ENCODE data around the gene ATXN2.
A peak's percentile ranks its signal among the peaks of the same experiment; 100 is the strongest.
"Not testable (repeated sequence)": the region's sequence is repeated elsewhere in the genome, so short reads cannot be mapped to it uniquely, and the experiment has no call there.

Gene ATXN2, protein sequence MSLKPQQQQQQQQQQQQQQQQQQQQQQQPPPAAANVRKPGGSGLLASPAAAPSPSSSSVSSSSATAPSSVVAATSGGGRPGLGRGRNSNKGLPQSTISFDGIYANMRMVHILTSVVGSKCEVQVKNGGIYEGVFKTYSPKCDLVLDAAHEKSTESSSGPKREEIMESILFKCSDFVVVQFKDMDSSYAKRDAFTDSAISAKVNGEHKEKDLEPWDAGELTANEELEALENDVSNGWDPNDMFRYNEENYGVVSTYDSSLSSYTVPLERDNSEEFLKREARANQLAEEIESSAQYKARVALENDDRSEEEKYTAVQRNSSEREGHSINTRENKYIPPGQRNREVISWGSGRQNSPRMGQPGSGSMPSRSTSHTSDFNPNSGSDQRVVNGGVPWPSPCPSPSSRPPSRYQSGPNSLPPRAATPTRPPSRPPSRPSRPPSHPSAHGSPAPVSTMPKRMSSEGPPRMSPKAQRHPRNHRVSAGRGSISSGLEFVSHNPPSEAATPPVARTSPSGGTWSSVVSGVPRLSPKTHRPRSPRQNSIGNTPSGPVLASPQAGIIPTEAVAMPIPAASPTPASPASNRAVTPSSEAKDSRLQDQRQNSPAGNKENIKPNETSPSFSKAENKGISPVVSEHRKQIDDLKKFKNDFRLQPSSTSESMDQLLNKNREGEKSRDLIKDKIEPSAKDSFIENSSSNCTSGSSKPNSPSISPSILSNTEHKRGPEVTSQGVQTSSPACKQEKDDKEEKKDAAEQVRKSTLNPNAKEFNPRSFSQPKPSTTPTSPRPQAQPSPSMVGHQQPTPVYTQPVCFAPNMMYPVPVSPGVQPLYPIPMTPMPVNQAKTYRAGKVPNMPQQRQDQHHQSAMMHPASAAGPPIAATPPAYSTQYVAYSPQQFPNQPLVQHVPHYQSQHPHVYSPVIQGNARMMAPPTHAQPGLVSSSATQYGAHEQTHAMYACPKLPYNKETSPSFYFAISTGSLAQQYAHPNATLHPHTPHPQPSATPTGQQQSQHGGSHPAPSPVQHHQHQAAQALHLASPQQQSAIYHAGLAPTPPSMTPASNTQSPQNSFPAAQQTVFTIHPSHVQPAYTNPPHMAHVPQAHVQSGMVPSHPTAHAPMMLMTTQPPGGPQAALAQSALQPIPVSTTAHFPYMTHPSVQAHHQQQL

DNA sequence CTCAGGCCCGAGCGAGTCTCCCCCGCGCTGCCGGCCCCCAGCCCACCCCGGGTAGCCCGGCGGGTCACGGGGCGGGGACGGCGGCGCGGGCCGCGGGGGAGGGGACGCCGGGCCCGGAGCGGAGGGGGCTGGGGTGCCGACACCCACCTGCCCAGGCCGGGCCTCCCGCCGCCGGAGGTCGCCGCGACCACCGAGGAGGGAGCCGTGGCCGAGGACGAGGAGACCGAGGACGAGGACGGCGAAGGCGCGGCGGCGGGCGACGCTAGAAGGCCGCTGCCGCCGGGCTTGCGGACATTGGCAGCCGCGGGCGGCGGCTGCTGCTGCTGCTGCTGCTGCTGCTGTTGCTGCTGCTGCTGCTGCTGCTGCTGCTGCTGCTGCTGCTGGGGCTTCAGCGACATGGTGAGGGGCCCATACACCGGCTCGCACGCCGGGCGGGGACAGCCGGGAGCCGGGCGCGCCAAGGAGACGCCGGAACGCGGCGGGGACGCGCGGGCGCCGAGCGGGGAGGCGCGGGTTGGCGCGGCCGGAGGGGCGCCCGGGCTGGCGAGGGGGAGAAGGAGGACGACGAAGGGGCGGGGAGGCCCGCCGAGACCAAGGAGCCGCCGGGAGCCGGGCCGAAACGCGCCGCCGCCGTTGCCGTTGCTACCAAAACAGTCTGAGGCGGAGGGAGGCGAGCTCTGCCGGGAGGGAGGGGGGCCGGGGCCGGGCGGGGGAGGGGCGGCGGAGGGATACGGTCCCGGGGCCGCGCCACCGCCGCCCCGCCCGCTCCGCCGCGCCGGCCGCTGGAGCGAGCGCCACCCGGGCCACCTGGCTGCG is at the start of gene ATXN2:
Gene ATXN2 (minus strand): TSS at position 679 of the 816 bp plus-strand sequence. CDS start 281 bp downstream, at position 398.
- Mint-ChIP-seq H3K4me1 (ENCODE audit: low read depth) (peaks cover 39% of the 10 kb centered on the region), H3K36me3 (ENCODE audit: low read depth) (peaks cover 26% of the 10 kb centered on the region), H3K27me3 (no peaks in the 10 kb centered on the region), H3K4me3 (peak within 1 kb of the TSS; percentile 93), H3K27ac (peak within 1 kb of the TSS; percentile 94), H3K9me3 (no peaks in the 10 kb centered on the region)
- DNase-seq = peak; percentile 59

DNA sequence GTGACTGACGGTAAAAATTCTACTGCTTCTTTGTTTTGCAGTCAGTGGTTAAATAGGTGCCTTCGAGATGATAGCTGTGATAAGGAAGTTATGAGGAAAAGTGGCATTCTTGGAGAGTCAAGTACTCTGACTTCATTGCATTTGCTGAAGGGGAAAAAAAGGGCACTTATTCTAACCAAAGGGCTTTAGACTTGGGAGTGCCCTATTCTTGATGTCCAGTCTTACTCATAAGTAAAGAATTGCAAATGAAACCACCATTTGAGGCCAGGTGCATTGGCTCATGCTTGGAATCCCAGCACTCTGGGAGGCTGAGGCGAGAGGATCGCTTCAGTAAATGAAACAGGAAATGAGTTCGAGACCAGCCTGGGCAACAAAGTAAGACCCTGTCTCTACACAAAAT is 46.3 kb upstream of the ATXN2 start:
- no peak overlapping the region for H3K27ac Mint-ChIP-seq
- no peaks in the 10 kb centered on the region for H3K27me3 Mint-ChIP-seq
- no peaks in the 10 kb centered on the region for H3K9me3 Mint-ChIP-seq
- peaks cover 81% of the 10 kb centered on the region for H3K36me3 Mint-ChIP-seq (ENCODE audit: low read depth)
- H3K4me3 Mint-ChIP-seq = no peak overlapping the region
- H3K4me1 Mint-ChIP-seq (ENCODE audit: low read depth) = no peaks in the 10 kb centered on the region
- DNase-seq = no peak

DNA sequence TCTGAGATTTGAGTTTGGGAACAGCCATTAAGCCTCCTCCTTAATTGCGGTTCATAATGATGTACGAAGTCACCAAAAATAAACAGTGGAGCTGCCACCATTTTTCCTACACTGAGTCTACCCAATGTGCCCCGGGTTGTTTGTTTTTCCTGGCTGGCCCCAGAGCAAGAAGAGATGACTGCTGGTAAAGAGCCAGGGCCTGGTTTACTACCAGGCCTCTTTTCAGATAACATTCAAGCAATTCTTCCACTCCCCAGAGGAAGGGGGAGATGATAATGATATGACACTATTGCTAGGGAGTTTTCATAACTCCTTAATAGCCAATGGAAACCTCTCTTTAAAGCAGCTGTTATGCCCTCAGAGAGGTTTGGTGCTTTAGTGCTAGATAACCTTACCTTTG is 44.3 kb upstream of the ATXN2 start:
- H3K36me3 Mint-ChIP-seq (ENCODE audit: low read depth) = peaks cover 75% of the 10 kb centered on the region
- no peak overlapping the region for H3K27ac Mint-ChIP-seq
- DNase-seq = no peak
- H3K4me3 Mint-ChIP-seq = no peak overlapping the region
- H3K9me3 Mint-ChIP-seq = no peaks in the 10 kb centered on the region
- H3K27me3 Mint-ChIP-seq = no peaks in the 10 kb centered on the region
- no peaks in the 10 kb centered on the region for H3K4me1 Mint-ChIP-seq (ENCODE audit: low read depth)

DNA sequence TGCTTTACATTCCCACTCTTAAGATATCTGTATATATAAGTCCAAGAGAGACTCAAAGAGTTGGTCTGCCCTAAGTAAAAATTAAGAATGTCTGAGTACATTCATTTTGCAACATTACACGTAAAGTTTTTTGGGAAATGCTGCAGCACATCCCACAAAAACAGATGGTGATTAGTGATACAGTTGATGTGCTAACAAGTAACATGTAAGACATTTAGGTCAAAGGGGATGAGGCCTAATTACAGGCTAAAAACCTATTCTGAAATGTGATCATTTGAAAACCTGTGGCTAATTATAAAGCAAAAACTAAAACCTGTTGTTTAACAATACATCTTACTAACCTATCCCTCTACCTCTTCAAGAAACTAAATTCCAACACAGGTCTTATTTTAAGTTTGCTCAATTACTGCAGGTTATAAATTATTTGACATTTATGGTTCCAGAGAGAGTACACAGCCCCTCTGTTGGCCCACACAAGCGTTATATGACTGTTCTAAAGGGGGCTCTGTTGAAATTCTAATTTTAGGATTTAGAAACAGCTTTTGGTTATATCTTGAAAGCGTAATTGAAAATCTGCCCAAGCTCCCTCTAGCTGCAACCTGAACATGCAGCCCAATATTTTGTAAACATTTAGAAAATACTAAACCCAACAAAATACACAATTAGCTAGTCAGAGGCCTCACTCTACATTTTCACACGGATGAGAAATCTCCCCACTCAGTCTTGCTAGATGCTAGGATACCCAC is 43.7 kb upstream of the ATXN2 start:
- peaks cover 73% of the 10 kb centered on the region for H3K36me3 Mint-ChIP-seq (ENCODE audit: low read depth)
- H3K27me3 Mint-ChIP-seq = no peaks in the 10 kb centered on the region
- no peak overlapping the region for H3K4me3 Mint-ChIP-seq
- no peaks in the 10 kb centered on the region for H3K9me3 Mint-ChIP-seq
- peak overlapping the region; percentile 22 for H3K27ac Mint-ChIP-seq
- no peak for DNase-seq
- H3K4me1 Mint-ChIP-seq (ENCODE audit: low read depth) = no peaks in the 10 kb centered on the region

DNA sequence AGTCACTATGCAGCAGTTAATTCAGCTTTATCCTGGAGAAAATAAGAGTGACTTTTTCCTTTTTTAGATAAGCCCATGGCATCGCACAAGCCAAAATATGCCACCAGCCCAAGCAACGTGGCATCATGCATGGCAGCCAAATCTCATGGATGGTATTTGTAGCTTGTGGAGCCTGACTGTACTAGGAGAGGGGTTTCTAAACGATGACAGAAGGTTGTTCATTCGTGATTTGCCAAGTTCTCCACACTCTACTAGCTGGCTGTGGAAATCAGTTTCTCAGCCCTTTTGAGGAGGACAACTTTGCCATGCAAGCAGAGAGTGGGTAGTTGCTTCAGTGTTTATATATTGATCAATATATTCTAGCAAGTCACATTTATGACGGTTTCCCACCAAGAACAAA is 41.4 kb upstream of the ATXN2 start:
- Mint-ChIP-seq H3K27ac (no peak overlapping the region), H3K9me3 (no peaks in the 10 kb centered on the region), H3K4me1 (ENCODE audit: low read depth) (no peaks in the 10 kb centered on the region), H3K36me3 (ENCODE audit: low read depth) (peaks cover 50% of the 10 kb centered on the region), H3K27me3 (no peaks in the 10 kb centered on the region), H3K4me3 (no peak overlapping the region)
- no peak for DNase-seq

DNA sequence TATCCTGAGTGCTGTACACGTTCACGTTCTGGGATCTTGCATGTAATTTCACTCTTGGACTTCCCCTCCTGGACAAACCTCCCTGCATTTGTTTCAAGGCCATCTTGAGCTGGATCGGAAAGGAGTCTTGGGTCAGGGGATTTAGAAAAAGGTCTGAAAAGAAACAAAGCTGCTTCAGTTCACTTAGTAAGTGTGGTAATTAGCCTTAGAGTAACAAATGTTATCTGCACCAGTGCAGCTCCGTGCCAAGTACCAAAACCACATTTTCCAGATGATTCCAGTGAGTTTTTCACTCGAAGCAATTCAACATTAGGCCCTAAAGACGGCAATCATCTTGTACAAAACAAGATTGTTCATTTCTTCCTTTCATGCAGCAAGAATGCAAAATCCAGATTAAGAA is 39.4 kb upstream of the ATXN2 start:
- H3K4me3 Mint-ChIP-seq = no peak overlapping the region
- H3K4me1 Mint-ChIP-seq (ENCODE audit: low read depth) = no peaks in the 10 kb centered on the region
- H3K9me3 Mint-ChIP-seq = no peaks in the 10 kb centered on the region
- no peak overlapping the region for H3K27ac Mint-ChIP-seq
- no peak for DNase-seq
- H3K27me3 Mint-ChIP-seq = no peaks in the 10 kb centered on the region
- peaks cover 30% of the 10 kb centered on the region for H3K36me3 Mint-ChIP-seq (ENCODE audit: low read depth)

DNA sequence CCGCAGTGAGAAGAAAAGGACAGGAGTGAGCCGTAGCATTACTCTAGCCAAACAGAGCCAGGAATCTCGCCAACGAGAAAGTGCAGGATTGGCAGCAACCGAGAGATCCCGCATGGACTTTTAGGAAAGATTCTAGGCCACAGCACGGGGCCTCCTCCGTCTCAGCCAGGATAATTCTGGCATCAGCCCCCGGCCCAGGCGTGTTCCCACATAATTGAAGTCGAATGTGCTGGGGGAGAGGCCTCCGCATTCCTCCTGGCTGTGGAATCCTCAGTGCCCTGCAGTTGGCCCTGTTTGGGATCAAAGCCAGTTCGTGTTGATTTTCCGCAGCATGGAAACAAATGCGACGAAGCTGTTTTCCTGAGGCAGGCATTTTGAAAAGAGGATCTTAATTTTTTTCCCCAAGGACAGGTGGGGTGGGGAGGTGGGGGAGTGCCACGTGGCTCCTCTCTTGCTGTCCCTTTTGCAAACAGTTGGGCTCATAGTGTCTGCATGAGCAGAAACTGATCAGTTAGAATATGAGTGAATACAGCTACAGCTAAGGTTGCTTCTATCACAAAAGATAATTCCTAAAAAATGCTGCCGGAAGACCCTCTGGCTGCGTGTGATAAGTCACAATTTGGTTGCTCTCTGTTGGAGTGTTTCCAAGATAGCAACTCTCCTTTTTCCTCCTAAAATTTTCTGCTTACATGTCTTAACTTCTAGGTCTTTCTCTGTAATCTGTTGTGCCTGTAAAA is 37.3 kb upstream of the ATXN2 start:
- no peak for DNase-seq
- no peak overlapping the region for H3K4me3 Mint-ChIP-seq

DNA sequence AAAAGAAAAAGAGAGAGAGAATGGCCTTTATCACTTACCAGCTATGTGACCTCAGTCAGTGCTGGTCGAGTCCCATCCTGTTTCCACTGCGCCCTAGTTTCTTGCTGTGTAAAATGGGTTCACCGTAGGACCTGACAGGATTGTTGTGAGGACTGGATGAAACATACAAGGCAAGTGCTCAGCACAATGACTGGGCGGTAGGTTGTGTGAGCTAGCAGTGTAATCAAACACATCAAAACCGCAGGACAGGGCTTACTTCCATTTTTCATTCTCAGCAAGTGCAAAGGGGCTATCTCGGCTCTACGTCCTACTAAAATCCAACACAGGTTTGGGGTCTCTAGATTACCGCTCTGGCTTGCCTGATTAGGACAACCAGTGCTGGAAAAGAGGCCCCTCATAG is 36.4 kb upstream of the ATXN2 start:
- Mint-ChIP-seq H3K36me3 (ENCODE audit: low read depth) (peaks cover 9% of the 10 kb centered on the region), H3K27me3 (no peaks in the 10 kb centered on the region), H3K4me3 (no peak overlapping the region), H3K27ac (peak overlapping the region; percentile 32), H3K4me1 (ENCODE audit: low read depth) (no peaks in the 10 kb centered on the region), H3K9me3 (no peaks in the 10 kb centered on the region)
- DNase-seq = no peak

More for the DNA sequence above, 37.3 kb upstream of the ATXN2 start:
- no peaks in the 10 kb centered on the region for H3K4me1 Mint-ChIP-seq (ENCODE audit: low read depth)
- peaks cover 13% of the 10 kb centered on the region for H3K36me3 Mint-ChIP-seq (ENCODE audit: low read depth)
- no peak overlapping the region for H3K27ac Mint-ChIP-seq
- H3K27me3 Mint-ChIP-seq = no peaks in the 10 kb centered on the region
- H3K9me3 Mint-ChIP-seq = no peaks in the 10 kb centered on the region

DNA sequence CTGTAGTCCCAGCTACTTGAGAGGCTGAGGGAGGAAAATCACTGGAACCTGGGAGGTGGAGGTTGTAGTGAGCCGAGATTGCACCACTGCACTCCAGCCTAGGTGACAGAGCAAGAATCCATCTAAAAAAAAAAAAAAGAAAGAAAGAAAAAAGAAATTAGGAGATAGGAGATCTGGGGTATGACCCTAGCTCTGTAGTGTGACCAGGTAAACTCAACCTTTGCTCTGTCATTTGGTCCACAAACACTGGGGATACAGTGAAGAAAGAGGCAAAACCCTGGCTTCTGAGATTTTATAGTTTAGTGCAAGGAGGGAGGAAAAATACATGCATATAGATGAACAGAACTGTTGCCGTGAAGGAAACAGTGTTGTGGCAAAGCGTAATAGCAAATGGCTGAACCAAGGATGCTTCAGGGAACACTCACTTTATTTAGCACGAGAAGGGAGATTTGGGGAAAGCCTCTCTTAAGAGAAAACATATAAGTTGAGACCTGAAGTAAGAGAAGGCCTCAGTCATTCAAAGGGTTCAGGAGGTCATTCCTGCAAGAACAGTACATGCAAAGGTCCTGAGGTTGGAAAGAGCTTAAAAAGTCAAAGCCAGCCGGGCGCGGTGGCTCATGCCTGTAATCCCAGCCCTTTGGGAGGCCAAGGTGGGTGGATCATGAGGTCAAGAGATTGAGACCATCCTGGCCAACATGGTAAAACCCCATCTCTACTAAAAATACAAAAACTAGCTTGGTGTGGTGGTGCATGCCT is 29.6 kb upstream of the ATXN2 start:
- Mint-ChIP-seq H3K4me1 (ENCODE audit: low read depth) (no peaks in the 10 kb centered on the region), H3K36me3 (ENCODE audit: low read depth) (no peaks in the 10 kb centered on the region), H3K4me3 (no peak overlapping the region), H3K9me3 (no peaks in the 10 kb centered on the region), H3K27ac (no peak overlapping the region), H3K27me3 (no peaks in the 10 kb centered on the region)
- DNase-seq = no peak

DNA sequence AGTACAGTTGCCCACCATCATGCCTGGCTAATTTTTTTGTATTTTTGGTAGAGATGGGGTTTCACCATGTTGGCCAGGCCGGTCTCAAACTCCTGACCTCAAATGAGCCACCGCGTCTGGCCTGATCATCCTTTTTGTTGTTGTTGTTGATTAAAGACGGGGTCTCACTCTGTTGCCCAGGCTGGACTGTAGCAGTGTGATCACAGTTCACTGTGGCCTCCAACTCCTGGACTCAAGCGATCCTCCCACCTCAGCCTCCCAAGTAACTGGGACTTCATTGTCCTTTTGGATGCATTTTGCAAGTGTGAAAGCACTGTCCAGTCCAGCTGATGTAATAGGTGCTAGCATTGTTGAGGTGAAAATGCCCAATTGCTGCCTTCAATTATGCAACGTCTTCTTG is 27.1 kb upstream of the ATXN2 start:
- H3K36me3 Mint-ChIP-seq (ENCODE audit: low read depth) = no peaks in the 10 kb centered on the region
- no peaks in the 10 kb centered on the region for H3K27me3 Mint-ChIP-seq
- no peak for DNase-seq

DNA sequence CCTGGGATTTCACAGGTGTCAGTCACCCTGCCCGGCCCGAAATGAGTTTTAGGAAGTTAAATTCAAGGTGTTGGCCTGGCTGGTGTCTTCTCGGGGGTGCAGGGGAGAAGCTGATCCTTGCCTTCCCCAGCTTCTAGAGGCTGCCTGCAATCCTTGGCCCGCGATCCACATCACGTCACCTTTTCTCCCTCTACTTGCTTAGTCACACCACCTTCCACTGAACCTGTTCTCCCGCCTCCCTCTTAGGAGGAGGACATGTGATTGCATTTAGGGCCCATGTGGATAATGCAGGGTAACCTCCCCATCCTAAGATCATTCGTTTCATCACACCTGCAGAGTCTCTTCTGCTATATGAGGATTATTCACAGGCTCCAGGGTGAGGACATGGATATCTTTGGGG is 25.4 kb upstream of the ATXN2 start:
- Mint-ChIP-seq H3K9me3 (no peaks in the 10 kb centered on the region), H3K27ac (no peak overlapping the region), H3K4me1 (ENCODE audit: low read depth) (no peaks in the 10 kb centered on the region), H3K36me3 (ENCODE audit: low read depth) (no peaks in the 10 kb centered on the region), H3K4me3 (no peak overlapping the region), H3K27me3 (no peaks in the 10 kb centered on the region)
- no peak for DNase-seq

More for the DNA sequence above, 27.1 kb upstream of the ATXN2 start:
- no peak overlapping the region for H3K4me3 Mint-ChIP-seq
- H3K27ac Mint-ChIP-seq = no peak overlapping the region
- no peaks in the 10 kb centered on the region for H3K4me1 Mint-ChIP-seq (ENCODE audit: low read depth)
- H3K9me3 Mint-ChIP-seq = no peaks in the 10 kb centered on the region

DNA sequence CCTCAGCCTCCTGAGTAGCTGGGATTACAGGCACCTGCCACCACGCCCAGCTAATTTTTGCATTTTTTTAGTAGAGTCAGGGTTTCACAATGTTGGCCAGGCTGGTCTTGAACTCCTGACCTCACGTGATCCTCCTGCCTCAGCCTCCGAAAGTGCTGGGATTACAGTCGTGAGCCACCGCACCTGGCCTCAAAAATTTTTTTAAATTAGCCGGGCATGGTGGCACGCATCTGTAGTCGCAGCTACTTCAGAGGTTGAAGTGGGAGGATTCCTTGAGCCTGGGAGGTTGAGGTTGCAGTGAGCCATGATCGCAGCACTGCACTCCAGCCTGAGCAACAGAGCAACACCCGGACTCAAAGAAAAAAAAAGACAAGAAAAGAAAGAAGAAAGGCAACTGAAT is 18.7 kb upstream of the ATXN2 start:
- H3K27me3 Mint-ChIP-seq; H3K9me3 Mint-ChIP-seq; H3K4me3 Mint-ChIP-seq; H3K4me1 Mint-ChIP-seq (ENCODE audit: low read depth); DNase-seq; H3K36me3 Mint-ChIP-seq (ENCODE audit: low read depth); H3K27ac Mint-ChIP-seq: not testable (repeated sequence)

Data from activated T-cell treated with anti-CD3 and anti-CD28 coated beads, Interleukin-2, amount 50 U/mL, for 24 hours (primary cell).